ENCODE data around the gene JPH3.
A peak's percentile ranks its signal among the peaks of the same experiment; 100 is the strongest.

Gene JPH3

DNA sequence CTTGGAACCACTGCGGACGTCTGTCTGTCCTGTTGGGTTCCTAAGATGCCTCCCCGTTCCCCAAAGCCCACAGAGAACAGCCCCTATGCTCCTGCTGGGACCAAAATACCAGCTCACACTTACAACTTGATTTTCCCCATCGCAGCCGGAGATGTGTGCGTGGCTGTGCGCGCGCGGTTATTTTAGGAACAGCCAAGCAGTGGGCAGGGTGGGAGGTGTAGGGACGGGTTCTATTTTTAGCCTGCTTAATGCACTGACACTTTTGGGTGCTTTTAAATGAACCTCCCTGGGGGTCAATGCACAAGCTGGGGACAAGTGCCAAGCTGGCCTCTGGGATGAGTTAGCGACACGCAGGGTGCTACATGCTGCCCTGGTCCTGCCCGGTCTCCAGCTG is 89.4 kb downstream of the JPH3 start:
- DNase-seq (ENCODE audit: insufficient read length, low spot score) (no peak), FAIRE-seq (no peak)

DNA sequence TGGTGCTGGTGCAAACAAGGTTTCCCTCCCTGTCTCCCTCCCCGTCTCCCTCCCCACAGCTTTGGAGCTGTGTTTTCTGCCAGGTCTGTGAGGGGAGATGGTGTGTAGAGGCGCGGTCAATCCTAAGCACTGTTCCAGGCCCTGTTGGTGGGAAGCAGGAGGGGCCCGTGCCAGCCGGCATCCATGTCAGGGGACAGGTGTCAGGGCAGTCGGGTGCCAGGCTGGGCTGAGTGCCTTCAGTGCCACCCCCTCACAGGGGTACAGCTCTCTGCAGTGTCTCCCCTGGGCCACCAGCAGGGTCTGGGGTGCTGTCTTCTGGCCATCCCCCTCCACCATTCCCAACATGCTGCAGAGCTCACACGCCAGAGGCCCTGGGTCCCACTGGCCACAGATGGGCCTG is 89.9 kb downstream of the JPH3 start:
- DNase-seq (ENCODE audit: insufficient read length, low spot score) (no peak), FAIRE-seq (no peak)

DNA sequence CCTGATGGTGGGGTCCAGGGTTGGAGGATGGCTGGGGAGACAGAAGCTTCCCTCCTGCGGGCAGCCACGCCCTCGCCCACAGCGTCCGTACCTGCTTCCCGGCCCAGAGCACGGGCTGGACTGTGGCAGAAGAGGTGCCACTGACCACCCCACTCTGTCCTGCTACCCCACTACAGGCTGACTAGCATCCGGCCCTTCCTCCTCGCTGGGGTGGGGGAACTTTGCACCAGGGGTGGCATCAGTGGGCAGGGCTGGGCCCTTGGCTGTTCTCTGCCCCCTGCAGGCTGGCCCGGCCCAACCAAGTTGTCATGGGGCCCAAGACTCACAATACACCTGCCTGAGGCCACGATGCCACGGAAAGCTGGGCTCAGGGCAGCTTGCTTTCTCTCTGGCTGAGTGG is 90.4 kb downstream of the JPH3 start:
- FAIRE-seq (no peak), DNase-seq (ENCODE audit: insufficient read length, low spot score) (no peak)

DNA sequence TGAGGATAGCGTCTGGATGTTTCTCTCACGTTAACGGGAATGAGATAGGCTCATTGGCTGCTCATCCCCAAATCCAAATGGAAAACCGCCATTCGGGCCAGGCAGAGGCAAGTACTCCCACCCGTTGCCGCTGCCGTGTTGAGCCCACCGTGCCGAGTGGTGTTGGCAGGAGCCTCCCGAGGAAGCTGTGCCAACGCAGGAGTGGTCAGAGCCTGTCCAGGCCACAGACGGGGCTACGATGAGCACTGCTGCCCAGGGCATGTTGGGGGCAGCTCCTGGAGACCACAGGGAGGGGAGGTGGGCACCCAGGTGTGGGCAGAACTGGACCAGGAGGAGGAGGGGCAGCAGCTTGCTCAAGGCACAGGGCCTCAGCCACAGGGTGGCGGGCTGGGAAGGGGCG is 91.5 kb downstream of the JPH3 start:
- DNase-seq (ENCODE audit: insufficient read length, low spot score) (no peak), FAIRE-seq (no peak)

DNA sequence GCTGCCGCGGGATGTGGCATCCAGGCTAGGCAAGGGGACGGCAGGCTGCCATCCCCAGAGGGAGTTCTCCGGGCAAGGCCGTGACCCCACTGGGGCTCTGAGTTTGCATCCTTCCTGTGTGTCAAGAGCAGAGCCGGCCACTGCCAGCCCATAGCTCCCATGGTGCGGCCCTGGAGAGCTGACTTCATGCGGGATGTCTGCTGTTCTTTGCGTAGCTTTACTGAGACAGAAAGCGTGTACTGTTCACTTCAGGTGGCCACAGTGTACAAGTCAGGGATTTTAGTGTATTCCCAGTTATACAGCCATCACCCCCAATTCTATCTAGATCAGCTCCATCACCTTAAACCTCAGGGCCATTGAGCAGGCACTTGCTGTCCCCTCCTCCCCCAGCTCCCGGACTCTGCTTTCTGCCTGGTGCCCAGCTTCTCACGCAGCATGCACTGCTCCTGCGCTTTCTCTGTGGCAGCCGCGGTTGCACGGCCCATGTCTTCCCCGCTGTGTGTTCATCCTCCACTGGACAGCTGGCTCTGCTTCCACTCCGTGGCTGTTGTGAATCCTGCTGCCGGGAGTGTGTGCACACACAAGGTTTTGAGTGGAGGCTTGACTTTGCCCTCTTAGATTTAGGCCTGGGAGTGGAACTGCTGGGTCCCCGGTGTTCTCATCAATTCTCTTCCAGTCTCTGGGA is 92.3 kb downstream of the JPH3 start:
- DNase-seq (ENCODE audit: insufficient read length, low spot score) (no peak), FAIRE-seq (no peak)

DNA sequence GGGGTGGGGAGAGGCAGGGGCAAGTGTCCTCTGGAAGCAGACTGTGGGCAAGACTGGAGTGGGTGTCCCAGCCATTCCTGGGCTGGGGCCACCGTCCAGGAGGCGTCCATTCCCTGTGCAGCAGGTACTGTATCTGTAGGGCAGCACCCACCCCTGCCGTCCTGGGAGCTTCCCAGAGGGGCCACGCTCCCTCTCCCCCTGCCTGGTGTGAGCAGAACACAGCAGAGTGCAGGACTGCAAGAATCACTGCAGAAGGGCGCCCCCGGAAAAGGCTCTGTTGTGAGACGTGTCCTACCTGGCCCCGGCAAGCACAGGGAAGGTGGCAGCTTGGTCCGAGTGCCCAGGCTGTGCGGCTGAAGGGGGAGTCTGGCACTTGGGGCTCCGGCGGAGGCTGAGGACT is 93.2 kb downstream of the JPH3 start:
- FAIRE-seq, result no peak
- no peak for DNase-seq (ENCODE audit: insufficient read length, low spot score)

DNA sequence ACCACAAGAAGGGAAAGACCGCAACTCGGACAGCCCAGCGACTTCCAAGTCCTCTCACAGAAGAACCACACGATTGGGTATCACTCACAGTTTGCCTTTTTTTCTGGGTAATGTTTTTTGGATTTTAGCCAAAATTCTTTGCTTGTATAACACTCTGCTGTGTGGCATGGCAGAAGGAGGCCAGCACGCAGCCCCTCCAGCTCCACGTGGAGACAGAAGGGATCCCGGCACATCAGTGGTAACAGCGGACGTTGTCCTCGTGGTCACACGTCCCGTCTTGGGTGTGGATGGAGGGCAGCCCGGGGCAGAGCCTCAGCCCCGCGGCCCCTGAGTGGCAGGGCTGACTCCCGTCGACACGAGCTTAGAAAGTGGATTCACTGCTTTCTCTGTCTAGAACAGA is 94.4 kb downstream of the JPH3 start:
- no peak for DNase-seq (ENCODE audit: insufficient read length, low spot score)
- FAIRE-seq, result no peak

DNA sequence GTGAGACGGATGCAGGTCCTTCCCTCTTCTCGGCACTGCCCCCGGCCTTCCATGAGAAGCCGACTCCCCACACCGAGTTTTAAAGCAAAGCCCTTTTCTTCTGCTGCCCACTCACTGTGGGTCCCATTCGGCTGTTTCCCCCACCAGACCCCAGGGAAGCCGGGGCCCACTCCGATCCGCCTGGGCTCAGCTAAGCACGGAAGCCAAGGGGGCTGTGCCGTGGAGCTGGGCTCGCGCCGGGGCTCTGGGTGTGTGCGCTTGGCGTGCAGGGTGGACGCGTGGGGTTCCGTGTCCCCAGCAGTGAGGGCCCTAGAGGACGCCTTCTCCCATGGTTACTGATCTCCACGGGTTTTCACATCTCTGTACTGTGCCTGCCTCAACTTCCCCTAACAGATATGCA is 94.9 kb downstream of the JPH3 start:
- no peak for DNase-seq (ENCODE audit: insufficient read length, low spot score)
- FAIRE-seq, result no peak

DNA sequence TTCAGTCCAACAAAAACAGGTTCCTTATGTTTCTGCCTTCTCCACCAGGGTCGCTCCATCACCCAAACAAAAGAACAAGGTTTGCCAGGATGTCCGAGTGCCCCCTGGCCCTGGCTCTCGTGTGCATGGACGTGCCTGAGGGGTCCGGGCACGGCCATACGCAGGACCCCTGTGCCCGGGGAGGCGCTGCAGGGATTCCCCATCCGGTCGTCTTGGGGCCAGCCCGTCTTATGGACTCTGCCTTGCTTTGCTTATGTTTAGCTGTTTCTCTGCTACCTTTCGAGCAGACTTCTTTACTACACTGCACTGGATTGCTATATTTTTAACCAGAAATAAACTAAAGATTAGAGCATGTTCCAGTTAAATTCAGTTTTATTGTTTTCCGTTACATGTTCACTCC is 95.5 kb downstream of the JPH3 start:
- DNase-seq (ENCODE audit: insufficient read length, low spot score) (no peak), FAIRE-seq (peak; percentile 48)

DNA sequence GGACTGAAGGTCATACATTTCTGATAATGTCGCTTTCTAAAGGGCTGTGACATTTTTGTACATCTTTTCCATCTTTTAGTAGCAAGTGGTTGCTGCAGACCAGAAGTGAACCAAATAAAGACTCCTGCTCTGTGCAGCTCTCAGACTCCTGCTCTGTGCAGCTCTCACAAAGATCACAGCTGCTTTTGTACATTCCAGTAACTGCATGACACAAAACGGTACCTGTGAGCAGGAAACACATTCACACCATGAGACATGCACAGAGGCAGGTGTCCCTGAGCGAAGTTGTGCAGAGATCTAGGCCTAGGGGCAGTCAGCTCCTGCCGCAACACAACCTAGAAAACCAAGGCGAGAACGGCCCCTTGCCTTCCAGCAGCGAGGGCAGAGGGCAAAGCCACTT is 95.9 kb downstream of the JPH3 start:
- DNase-seq (ENCODE audit: insufficient read length, low spot score) (no peak), FAIRE-seq (peak; percentile 70)

DNA sequence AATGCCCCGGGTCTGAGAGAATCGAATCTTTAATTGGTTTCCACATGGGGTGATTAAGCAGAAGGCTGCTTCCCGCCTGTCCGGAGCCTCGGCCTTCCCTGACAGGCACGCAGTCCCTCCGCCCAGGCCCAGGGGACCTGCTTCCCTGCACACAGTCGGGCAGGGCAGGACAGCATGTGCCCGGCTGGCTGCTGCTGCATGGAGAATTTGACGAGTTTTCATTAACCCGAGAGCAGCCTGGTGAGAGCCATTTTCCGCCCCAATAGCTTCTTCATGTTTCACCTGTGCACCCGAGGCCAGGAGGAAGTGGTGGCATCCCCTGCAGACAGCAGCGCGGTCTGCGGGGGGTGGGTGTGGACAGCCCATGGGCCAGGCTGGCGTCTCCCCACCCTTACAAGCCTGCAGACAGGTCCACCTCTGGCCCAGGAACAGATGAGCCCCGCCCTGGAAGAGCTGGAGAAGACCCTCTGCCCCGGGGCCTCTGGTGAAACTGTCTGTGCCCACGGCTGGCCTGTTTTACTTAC is 96.4 kb downstream of the JPH3 start:
- DNase-seq (ENCODE audit: insufficient read length, low spot score) (peak; percentile 68), FAIRE-seq (peak; percentile 81)

DNA sequence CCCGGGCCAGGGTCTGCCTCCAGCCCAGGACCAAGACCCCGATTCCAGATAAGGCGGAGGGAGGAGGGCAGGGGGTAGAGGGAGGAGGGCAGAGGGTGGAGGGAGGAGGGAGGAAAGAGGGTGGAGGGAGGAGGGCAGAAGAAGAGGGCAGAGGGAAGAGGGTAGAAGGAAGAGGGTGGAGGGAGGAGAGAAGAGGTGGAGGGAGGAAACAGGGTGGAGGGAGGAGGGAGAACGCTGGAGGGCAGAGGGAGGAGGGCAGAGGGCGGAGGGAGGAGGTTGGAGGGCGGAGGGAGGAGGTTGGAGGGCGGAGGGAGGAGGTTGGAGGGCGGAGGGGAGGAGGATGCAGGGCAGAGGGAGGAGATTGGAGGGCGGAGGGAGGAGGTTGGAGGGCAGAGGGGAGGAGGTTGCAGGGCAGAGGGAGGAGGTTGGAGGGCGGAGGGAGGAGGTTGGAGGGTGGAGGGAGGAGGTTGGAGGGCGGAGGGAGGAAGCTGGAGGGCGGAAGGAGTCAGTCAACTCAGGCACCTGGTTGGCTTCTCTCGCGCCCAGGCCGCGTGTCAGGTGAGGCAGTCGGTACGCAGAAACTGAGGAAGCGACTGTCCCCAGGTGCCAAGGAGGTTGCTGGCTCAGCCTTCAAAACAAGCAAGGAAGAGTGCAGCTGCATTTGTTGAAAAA is 98.2 kb downstream of the JPH3 start:
- DNase-seq (ENCODE audit: insufficient read length, low spot score) (no peak), FAIRE-seq (no peak)

DNA sequence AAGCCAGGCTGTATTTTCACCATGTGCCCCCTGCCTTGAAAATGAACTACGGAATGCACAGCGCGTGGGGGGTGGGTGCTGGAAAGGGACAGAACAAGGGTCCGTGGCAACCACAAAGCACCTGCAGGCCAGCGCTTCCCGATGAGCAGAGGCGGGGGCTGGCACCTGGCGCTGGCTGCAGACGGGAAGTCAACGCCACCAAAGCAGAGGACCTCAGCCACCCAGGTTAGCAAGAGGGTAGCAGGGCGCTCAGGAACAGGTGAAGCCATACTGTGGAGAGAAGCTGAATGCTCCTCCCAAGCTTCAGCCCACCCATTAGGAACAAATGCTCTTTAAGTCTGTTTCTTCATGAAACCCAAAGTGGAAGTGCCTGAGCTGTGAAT is 98.8 kb downstream of the JPH3 start:
- FAIRE-seq, result peak; percentile 71
- no peak for DNase-seq (ENCODE audit: insufficient read length, low spot score)

DNA sequence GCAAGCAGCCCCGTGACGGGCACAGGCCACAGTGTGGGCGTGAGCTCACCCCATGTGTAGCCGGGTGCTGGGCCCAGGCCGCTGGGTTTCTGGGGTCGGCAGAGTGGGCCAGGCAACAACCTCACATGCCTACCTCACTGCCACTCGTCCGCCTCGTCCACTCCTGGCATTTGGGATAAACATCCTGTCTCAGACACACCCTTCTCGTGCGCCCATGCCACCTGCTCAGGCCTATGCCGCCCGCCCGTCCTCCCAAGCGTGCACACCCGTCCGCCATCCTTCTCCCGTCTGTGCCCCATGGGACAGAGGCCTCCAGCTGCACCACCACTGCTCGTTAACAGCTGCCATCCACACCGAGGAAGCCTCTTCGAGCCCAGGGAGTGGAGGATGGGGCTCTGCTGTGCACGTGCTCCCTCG is 99.2 kb downstream of the JPH3 start:
- peak; percentile 69 for DNase-seq (ENCODE audit: insufficient read length, low spot score)
- FAIRE-seq, result no peak

DNA sequence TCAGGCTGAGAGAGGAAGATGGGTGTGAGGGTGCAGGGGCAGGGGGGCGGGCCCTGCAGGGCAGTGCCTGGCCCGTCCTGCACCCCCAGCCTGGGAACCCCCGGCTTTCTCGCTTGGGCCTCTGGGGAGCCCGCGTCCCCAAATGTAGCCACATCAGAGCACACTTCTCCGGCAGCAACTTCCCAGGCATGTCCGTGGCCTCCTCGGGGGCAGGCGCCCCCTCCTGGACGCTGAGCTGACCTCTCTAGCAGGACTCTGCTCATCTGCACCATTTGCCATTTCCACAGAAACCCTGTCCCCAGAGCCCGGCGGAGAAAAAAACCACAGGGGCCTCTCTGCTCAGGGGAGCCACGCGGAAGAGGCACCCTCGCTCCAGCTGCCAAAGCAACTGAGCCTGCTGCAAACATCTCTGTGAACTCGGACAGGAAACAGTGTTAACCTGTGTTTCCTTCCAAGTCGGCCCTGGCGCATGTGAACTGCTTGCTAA is 100.1 kb downstream of the JPH3 start:
- peak; percentile 94 for FAIRE-seq
- DNase-seq (ENCODE audit: insufficient read length, low spot score), result peak; percentile 98

DNA sequence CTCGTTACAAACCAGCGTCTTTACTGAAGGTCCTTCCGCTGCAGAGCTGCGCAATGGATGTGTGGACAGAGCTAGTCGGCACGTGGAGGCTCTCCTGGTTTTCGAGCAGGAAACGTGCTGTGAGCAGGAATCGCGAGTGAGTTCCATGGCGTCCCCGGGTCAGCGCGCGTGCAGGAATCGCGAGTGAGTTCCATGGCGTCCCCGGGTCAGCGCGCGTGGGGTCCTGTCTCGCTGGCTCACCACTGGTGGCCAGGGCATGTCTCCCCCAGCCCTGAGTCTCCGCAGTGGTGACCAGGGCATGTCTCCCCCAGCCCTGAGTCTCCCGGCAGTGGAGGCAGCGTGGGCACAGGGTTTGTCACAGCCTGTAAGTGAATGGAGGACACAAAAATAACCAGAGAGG is 100.8 kb downstream of the JPH3 start:
- no peak for DNase-seq (ENCODE audit: insufficient read length, low spot score)
- no peak for FAIRE-seq

DNA sequence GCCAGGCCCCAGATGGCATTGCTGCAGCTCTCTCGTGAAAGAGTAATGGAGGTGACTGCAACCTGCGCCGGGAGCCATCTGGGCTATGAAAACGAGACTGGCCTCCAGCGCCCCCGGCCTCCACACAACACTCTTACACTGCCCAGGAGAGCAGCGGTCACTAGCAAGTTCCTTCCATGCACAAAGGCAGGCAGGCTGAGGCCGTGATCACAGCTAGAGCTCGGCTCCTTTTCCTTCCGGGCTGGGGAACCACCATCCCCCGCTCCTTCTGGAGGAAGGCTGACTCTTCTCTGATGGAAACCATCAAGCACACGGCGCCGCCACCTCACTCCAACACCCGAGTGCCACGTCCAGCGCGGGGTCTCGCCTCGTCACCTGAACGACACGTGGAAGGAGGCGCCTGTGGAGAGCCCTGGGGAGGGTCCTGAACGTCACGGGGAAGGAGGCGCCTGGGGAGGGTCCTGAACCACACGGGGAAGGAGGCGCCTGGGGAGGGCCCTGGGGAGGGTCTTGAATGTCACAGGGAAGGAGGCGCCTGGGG is 101.6 kb downstream of the JPH3 start:
- FAIRE-seq, result no peak
- no peak for DNase-seq (ENCODE audit: insufficient read length, low spot score)

DNA sequence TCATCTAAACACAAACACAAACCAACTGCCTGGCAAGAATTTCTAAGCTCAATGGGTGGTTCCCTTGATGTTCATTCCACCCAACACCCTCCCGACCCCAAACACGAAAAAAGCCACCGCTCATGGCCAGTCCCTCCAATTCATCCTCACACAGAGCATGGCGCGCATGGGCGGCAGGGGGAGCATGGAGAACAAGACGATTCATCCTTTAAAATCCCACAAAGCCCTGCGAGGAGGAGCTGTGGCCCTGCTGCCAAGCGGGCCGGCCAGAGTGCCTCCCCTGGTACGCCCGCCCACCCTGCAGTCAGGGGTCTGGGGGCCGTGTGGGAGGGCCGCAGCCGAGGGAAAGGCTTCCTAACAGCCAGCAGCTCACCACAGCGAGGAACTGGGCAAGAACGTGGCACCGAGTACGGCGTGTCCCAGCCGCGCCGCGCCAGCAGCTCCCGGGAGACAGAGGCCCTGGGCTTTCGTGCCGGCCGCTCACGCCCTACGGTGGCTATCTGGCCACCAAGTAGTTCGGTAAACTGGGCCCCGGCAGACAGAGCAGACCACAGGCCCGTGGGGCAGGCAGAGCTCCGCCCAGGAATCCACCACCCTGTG is 102.5 kb downstream of the JPH3 start:
- DNase-seq (ENCODE audit: insufficient read length, low spot score), result no peak
- no peak for FAIRE-seq

DNA sequence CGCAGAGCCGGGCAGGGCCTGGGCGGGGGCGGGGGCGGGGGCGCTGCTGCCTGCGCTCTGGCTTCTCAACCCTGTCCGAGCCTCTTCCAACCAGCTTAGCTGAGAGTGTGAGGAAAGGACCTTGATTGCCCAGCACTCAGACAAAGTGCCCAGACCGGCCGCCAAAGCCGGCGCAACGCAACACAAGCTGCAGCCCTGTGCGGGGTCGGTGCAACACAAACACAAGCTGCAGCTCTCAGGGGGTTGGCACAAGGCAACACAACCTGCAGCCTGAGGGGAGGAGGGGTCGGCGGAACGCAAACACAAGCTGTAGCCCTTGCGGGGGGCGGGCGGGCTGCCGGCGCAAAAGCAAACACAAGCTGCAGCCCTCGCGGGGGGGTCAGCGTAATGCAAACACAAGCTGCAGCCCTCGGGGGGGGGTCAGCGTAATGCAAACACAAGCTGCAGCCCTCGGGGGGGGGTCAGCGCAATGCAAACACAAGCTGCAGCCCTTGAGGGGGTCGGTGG is 103.5 kb downstream of the JPH3 start:
- no peak for FAIRE-seq
- no peak for DNase-seq (ENCODE audit: insufficient read length, low spot score)

DNA sequence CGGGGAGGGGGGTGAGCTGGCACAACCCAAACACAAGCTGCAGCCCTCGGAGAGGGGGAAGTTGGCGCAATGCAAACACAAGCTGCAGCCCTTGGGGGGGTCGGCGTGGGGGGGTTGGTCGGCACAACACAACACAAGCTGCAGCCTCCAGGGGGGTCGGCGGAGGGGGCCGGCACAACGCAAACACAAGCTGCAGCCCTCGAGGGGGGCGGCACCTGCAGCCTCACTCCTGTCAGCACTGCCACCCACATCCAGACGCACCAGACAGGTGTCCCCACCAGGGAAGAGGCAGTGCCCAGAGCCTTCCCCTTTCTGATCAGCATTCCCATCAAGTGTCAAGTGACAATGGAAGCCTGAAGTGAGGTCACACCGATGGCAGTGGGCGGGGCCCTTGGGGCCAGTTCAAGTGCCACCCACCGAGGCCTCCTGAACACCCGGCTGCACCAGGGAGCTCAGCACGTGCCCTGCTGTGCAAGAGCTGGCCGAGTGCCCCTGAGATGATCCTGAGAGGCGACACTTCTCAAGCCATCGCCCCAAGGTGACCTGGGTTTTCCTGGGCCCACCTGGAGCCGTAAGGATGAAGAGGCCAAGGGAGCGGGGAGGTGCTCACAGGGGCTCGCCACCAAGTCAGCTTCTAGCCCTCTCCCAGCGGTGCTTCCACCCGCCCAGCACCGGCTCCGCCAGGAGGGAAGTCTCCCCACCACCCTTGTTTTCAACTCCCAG is 104.1 kb downstream of the JPH3 start:
- no peak for FAIRE-seq
- DNase-seq (ENCODE audit: insufficient read length, low spot score), result no peak

DNA sequence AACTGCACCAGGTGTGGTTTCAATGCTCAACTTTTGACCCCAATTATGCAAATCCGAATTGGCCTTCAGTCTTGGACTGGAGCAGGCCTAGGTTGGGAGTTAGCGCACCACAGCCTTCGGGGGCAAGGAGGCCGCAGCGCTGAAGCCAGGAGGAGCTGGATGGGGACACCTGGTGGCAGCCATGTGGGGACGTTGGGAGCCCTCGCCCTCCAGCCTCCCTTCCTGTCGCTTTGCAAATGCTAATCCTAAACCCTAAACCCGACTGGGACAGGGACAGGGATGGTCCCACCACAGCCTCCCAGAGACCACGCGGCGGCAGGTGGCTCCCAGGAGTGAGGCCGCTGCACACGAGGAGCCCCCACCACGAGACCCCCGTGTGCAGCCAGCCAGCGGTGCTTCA is 104.8 kb downstream of the JPH3 start:
- FAIRE-seq, result no peak
- DNase-seq (ENCODE audit: insufficient read length, low spot score), result no peak
